Measurements from ENCODE around the gene ZFYVE9. TPM values are rescaled to one million over a fixed set of nuclear protein-coding genes. Genes with fewer than 3 reads are reported as not detected.

Gene ZFYVE9
- total RNA-seq, 4 donors from 2014 or later = 29.5 to 60.4 (median 33.2) TPM

DNA sequence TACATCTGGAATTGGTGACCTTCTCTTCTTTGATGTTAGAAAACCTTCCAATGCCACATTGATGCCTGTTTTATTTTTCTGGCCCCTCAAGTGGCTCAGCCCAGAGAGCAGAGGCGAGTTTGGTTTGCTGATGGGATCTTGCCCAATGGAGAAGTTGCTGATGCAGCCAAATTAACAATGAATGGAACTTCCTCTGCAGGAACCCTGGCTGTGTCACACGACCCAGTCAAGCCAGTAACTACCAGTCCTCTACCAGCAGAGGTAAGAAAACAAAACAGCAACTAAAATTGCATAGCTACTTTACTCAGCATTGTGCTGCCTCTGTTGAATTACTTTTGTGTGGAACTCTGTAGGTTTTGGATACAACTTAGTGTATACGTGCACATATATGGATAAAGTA is 126.5 kb downstream of the ZFYVE9 start:
- Histone ChIP-seq H3K27ac (no peak overlapping the region), H3K36me3 (peaks cover 27% of the 10 kb centered on the region), H3K4me1 (no peaks in the 10 kb centered on the region), H3K27me3 (no peaks in the 10 kb centered on the region), H3K9me3 (no peaks in the 10 kb centered on the region), H3K4me3 (no peak overlapping the region)
- TF ChIP-seq CTCF (IDR thresholded peaks at IDR 0.05) = no peak
- no peak for TF ChIP-seq POLR2AphosphoS5 (IDR thresholded peaks at IDR 0.05)
- no peak for TF ChIP-seq POLR2A (IDR thresholded peaks at IDR 0.05)
- no peak for TF ChIP-seq EP300 (IDR thresholded peaks at IDR 0.05)
- no peak for DNase-seq (ENCODE audit: low spot score in 2 of 2)
- 50% methylated on average over 3 of the region's 3 CpGs for WGBS

- Histone ChIP-seq H3K36me3 (peaks cover 25% of the 10 kb centered on the region), H3K9me3 (no peaks in the 10 kb centered on the region), H3K4me3 (no peak overlapping the region), H3K27me3 (no peaks in the 10 kb centered on the region), H3K27ac (no peak overlapping the region), H3K4me1 (no peaks in the 10 kb centered on the region)
- no peak for TF ChIP-seq POLR2A (IDR thresholded peaks at IDR 0.05)
- no peak for TF ChIP-seq EP300 (IDR thresholded peaks at IDR 0.05)
- no peak for TF ChIP-seq POLR2AphosphoS5 (IDR thresholded peaks at IDR 0.05)
- no peak for TF ChIP-seq CTCF (IDR thresholded peaks at IDR 0.05)
- DNase-seq (ENCODE audit: low spot score in 2 of 2) = no peak
- WGBS = 85% methylated on average over 2 of the region's 2 CpGs
Observed at GRCh38 chr1:52281518-52281917, 139.6 kb downstream of the ZFYVE9 start.

DNA sequence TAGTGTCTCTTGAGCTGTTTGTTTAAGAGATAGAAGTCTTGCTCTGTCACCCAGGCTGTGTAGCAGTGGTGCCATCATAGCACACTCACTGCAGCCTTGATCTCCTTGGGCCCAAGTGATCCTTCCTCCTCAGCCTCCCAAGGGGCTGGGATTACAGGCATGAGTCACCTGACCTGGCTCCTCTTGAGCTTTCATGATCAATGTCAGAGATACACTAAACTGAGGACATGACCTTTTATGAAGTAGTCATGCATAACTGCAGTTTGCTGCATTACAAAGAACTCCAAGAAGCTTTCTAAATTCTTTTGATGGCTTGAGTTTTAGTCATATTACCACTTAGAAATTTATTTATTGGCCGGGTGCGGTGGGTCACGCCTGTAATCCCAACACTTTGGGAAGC is 146.4 kb downstream of the ZFYVE9 start:
- H3K27me3 ChIP-seq = no peaks in the 10 kb centered on the region
- TF ChIP-seq EP300 (IDR thresholded peaks at IDR 0.05) = no peak
- no peak for TF ChIP-seq POLR2A (IDR thresholded peaks at IDR 0.05)
- TF ChIP-seq CTCF (IDR thresholded peaks at IDR 0.05) = no peak
- TF ChIP-seq POLR2AphosphoS5 (IDR thresholded peaks at IDR 0.05) = no peak
- 100% methylated on average over 3 of the region's 3 CpGs for WGBS
- DNase-seq (ENCODE audit: low spot score in 2 of 2) = no peak
- H3K9me3 ChIP-seq = no peaks in the 10 kb centered on the region
- no peak overlapping the region for H3K4me3 ChIP-seq
- H3K36me3 ChIP-seq = peaks cover 4% of the 10 kb centered on the region
- no peak overlapping the region for H3K27ac ChIP-seq
- H3K4me1 ChIP-seq = no peaks in the 10 kb centered on the region

DNA sequence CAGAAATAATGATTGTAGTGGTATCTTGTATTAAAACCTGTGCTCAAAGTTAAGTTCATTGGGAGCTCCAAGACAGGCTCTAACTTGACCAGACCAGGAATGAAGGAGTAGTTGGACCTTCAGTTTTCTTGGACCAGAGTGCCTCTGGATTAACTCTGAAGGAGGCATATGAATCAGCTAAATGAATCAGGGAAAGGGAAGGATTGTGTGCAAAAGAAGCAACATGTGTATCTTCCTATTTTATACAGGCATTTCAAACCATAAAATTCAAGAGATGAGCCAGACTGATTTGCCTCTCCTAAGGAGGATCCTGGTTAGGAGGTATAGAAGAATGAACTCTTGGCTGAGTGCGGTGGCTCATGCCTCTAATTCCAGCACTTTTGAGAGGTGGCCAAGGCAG is 152.7 kb downstream of the ZFYVE9 start:
- no peak overlapping the region for H3K27ac ChIP-seq
- H3K4me1 ChIP-seq = no peaks in the 10 kb centered on the region
- H3K4me3 ChIP-seq = no peak overlapping the region
- TF ChIP-seq CTCF (IDR thresholded peaks at IDR 0.05) (no peak), EP300 (IDR thresholded peaks at IDR 0.05) (no peak), POLR2A (IDR thresholded peaks at IDR 0.05) (no peak), POLR2AphosphoS5 (IDR thresholded peaks at IDR 0.05) (no peak)
- H3K9me3 ChIP-seq = no peaks in the 10 kb centered on the region
- DNase-seq (ENCODE audit: low spot score in 2 of 2) = no peak
- WGBS = 88% methylated on average over 1 of the region's 1 CpG
- H3K36me3 ChIP-seq = peaks cover 6% of the 10 kb centered on the region
- H3K27me3 ChIP-seq = no peaks in the 10 kb centered on the region

- H3K9me3 ChIP-seq = no peaks in the 10 kb centered on the region
- 14% methylated on average over 2 of the region's 2 CpGs for WGBS
- H3K36me3 ChIP-seq = peaks cover 6% of the 10 kb centered on the region
- TF ChIP-seq POLR2AphosphoS5 (IDR thresholded peaks at IDR 0.05) (no peak), CTCF (IDR thresholded peaks at IDR 0.05) (peak; percentile 16 to 51)
- no peaks in the 10 kb centered on the region for H3K27me3 ChIP-seq
- no peaks in the 10 kb centered on the region for H3K4me1 ChIP-seq
- no peak overlapping the region for H3K27ac ChIP-seq
- no peak overlapping the region for H3K4me3 ChIP-seq
- DNase-seq (ENCODE audit: low spot score in 2 of 2) = no peak
Observed at GRCh38 chr1:52296345-52296744, 154.5 kb downstream of the ZFYVE9 start.

Data from suprapubic skin (tissue), 4 donors.